Thyroid gland (tissue), 4 donors: ENCODE results near the gene ROBO2. TPM values are rescaled to one million over a fixed set of nuclear protein-coding genes. Genes with fewer than 3 reads are reported as not detected.

Source experiments
- DNase-seq, 2 donors: peaks; one replicate each; pipeline ENCODE4 v3.0.0-alpha.2; 2019
- H3K27ac ChIP-seq, 3 donors: fragments of 200-600 bp; sonication (generic); 1 replicate in 2 of 3; 2 replicates in 1 of 3; pipeline ENCODE4 v1.5.1; 2016 to 2019; ENCODE audit warnings: mild to moderate bottlenecking in 1 of 3, moderate library complexity in 1 of 3
- H3K27me3 ChIP-seq: fragments of 200-600 bp; sonication (generic); one replicate; pipeline ENCODE4 v1.5.1; 2019
- H3K36me3 ChIP-seq, 2 donors: fragments of 200-600 bp; sonication (generic); one replicate each; pipeline ENCODE4 v1.5.1; 2016 to 2019
- H3K4me1 ChIP-seq, 2 donors: fragments of 200-600 bp; sonication (generic); one replicate each; pipeline ENCODE4 v1.5.1; 2017 to 2019
- H3K4me3 ChIP-seq, 3 donors: fragments of 200-600 bp; sonication (generic); replicated peaks in 1 of 3; 1 replicate in 2 of 3; 2 replicates in 1 of 3; pipeline ENCODE4 v1.5.1; 2016; ENCODE audit warnings: mild to moderate bottlenecking in 1 of 3
- H3K9me3 ChIP-seq: fragments of 200-600 bp; sonication (generic); one replicate; pipeline ENCODE4 v1.5.1; 2017
- CTCF ChIP-seq, 6 experiments: fragments of 200-600 bp in 3 of 6; fragments of 450-650 bp in 3 of 6; sonication (generic) in 3 of 6; IDR thresholded peaks; one replicate each; pipeline ENCODE4 v1.5.1; 2016 to 2019; ENCODE audit warnings: antibody characterized with exemption in 6 of 6, mild to moderate bottlenecking in 2 of 6, inconsistent platforms in 1 of 6, moderate library complexity in 1 of 6
- POLR2A ChIP-seq, 2 donors: fragments of 450-650 bp; IDR thresholded peaks; one replicate each; pipeline ENCODE4 v1.6.1; 2017; ENCODE audit warnings: antibody characterized with exemption in 2 of 2, mild to moderate bottlenecking in 2 of 2, moderate library complexity in 1 of 2
- WGBS, 2 donors: methylation state at CpG; one replicate each; pipeline ENCODE4 v1.1.5; 2017; 5-methylcytosine and 5-hydroxymethylcytosine counted together
- intact Hi-C: fragments of 100-400 bp; cut with DNase I; formaldehyde crosslinking; loops from one replicate; pipeline ENCODE4 v1.15.1; 2023
- total RNA-seq, 4 donors: library from RNA; depleted of rRNA; stranded (reverse); fragments of >200 nt; gene quantifications; one replicate each; pipeline ENCODE4 v1.2.3, GENCODE V29; 2016

ROBO2 gene
- total RNA-seq, 4 donors from 2014 or later, result 0.56 to 1.5 TPM; not detected in 2

GRCh38 chr3:77052051-77052501, 12.2 kb downstream of the ROBO2 start:
- DNase-seq, result no peak
- TF ChIP-seq CTCF (IDR thresholded peaks at IDR 0.05) (no peak), POLR2A (IDR thresholded peaks at IDR 0.05) (no peak)
- Histone ChIP-seq H3K4me1 (no peaks in the 10 kb centered on the region), H3K27me3 (no peaks in the 10 kb centered on the region), H3K36me3 (no peaks in the 10 kb centered on the region), H3K27ac (no peak overlapping the region), H3K4me3 (no peak overlapping the region), H3K9me3 (no peaks in the 10 kb centered on the region)
- WGBS, 2 donors, result 80% methylated on average over 2 of the region's 2 CpGs
- intact Hi-C loops, result no loop called here

- WGBS, 2 donors, result 52 to 56% methylated on average over 2 of the region's 2 CpGs
- Histone ChIP-seq H3K4me3 (no peak overlapping the region), H3K27ac (no peak overlapping the region), H3K36me3 (no peaks in the 10 kb centered on the region), H3K9me3 (no peaks in the 10 kb centered on the region), H3K4me1 (no peaks in the 10 kb centered on the region), H3K27me3 (no peaks in the 10 kb centered on the region)
- no peak for TF ChIP-seq CTCF (IDR thresholded peaks at IDR 0.05)
- no peak for TF ChIP-seq POLR2A (IDR thresholded peaks at IDR 0.05)
- DNase-seq, result no peak
- intact Hi-C loops, result no loop called here
These were observed 13.1 kb downstream of the ROBO2 start for GRCh38 chr3:77052733-77053670.

GRCh38 chr3:77053795-77054194, 13.9 kb downstream of the ROBO2 start:
- intact Hi-C loops, result no loop called here
- Histone ChIP-seq H3K27ac (no peak overlapping the region), H3K36me3 (no peaks in the 10 kb centered on the region), H3K4me1 (no peaks in the 10 kb centered on the region), H3K9me3 (no peaks in the 10 kb centered on the region), H3K27me3 (no peaks in the 10 kb centered on the region), H3K4me3 (no peak overlapping the region)
- WGBS, 2 donors, result 77 to 84% methylated on average over 2 of the region's 2 CpGs
- no peak for DNase-seq
- TF ChIP-seq POLR2A (IDR thresholded peaks at IDR 0.05), result no peak

GRCh38 chr3:77055841-77056341, 16.0 kb downstream of the ROBO2 start:
- 81 to 87% methylated on average over 4 of the region's 4 CpGs for WGBS, 2 donors
- TF ChIP-seq CTCF (IDR thresholded peaks at IDR 0.05) (no peak), POLR2A (IDR thresholded peaks at IDR 0.05) (no peak)
- Histone ChIP-seq H3K9me3 (no peaks in the 10 kb centered on the region), H3K4me3 (no peak overlapping the region), H3K36me3 (no peaks in the 10 kb centered on the region), H3K27ac (no peak overlapping the region), H3K4me1 (no peaks in the 10 kb centered on the region), H3K27me3 (no peaks in the 10 kb centered on the region)
- DNase-seq, result no peak
- intact Hi-C loops, result no loop called here

- H3K4me3 ChIP-seq, result no peak overlapping the region
- H3K36me3 ChIP-seq, result no peaks in the 10 kb centered on the region
- no peak overlapping the region for H3K27ac ChIP-seq
- no peaks in the 10 kb centered on the region for H3K9me3 ChIP-seq
- DNase-seq, result no peak
- no peaks in the 10 kb centered on the region for H3K27me3 ChIP-seq
- whole genome bisulfite sequencing, 2 donors, result 90 to 92% methylated on average over 1 of the region's 1 CpG
- TF ChIP-seq POLR2A (IDR thresholded peaks at IDR 0.05) (no peak), CTCF (IDR thresholded peaks at IDR 0.05) (no peak)
- no peaks in the 10 kb centered on the region for H3K4me1 ChIP-seq
- intact Hi-C loops, result no loop called here
These were observed 19.5 kb downstream of the ROBO2 start for GRCh38 chr3:77059354-77059753.
